CD14-positive monocyte (primary cell): ENCODE measurements around the gene MEOX2. TPM values are rescaled to one million over a fixed set of nuclear protein-coding genes. Genes with fewer than 3 reads are reported as not detected.

Experiments
- DNase-seq, 3 donors: peaks; one replicate each; pipeline ENCODE4 v3.0.0-alpha.2; 2011 to 2022
- H2AFZ ChIP-seq: 2 replicates; pipeline ENCODE4 v1.6.0; 2012; ENCODE audit warnings: mild to moderate bottlenecking, low read depth, low read length, inconsistent platforms; ENCODE audit not compliant: insufficient read depth, poor library complexity, severe bottlenecking
- H3K27ac ChIP-seq, 2 donors: 1 replicate in 1 of 2; 2 replicates in 1 of 2; pipeline ENCODE4 v1.5.1; 2012 to 2013; ENCODE audit warnings: low read length in 2 of 2, control low read depth in 1 of 2, inconsistent platforms in 1 of 2, low read depth in 1 of 2, mild to moderate bottlenecking in 1 of 2
- H3K27me3 ChIP-seq, 2 donors: one replicate each; pipeline versions ENCODE4 v1.6.0 to v1.6.1; 2011 to 2013; ENCODE audit warnings: low read length in 2 of 2; ENCODE audit not compliant: control insufficient read depth in 2 of 2, insufficient read depth in 2 of 2
- H3K36me3 ChIP-seq, 2 donors: replicated peaks in 1 of 2; 1 replicate in 1 of 2; 2 replicates in 1 of 2; pipeline versions ENCODE4 v1.5.1 to v1.6.1; 2012 to 2013; ENCODE audit warnings: low read length in 2 of 2, control low read depth in 1 of 2, inconsistent platforms in 1 of 2, mild to moderate bottlenecking in 1 of 2; ENCODE audit not compliant: insufficient read depth in 2 of 2, control insufficient read depth in 1 of 2
- H3K4me1 ChIP-seq, 2 donors: 1 replicate in 1 of 2; 2 replicates in 1 of 2; pipeline versions ENCODE4 v1.5.1 to v1.6.1; 2012 to 2013; ENCODE audit warnings: low read length in 2 of 2, control low read depth in 1 of 2, inconsistent platforms in 1 of 2, mild to moderate bottlenecking in 1 of 2, moderate library complexity in 1 of 2; ENCODE audit not compliant: insufficient read depth in 2 of 2, control insufficient read depth in 1 of 2
- H3K4me2 ChIP-seq: replicated peaks from 2 replicates; pipeline ENCODE3; 2012; ENCODE audit warnings: low read length, moderate library complexity, mild to moderate bottlenecking; ENCODE audit not compliant: poor library complexity, severe bottlenecking; ENCODE audit errors: extremely low read depth
- H3K4me3 ChIP-seq, 3 experiments: fragments of 200-600 bp in 1 of 3; sonication (generic) in 1 of 3; replicated peaks in 1 of 3; 1 replicate in 2 of 3; 2 replicates in 1 of 3; pipeline ENCODE4 v1.5.1; 2011 to 2013; ENCODE audit warnings: low read length in 3 of 3, mild to moderate bottlenecking in 3 of 3, control low read depth in 2 of 3, low read depth in 2 of 3, inconsistent platforms in 1 of 3, moderate library complexity in 1 of 3
- H3K79me2 ChIP-seq: 2 replicates; pipeline ENCODE4 v1.6.0; 2012; ENCODE audit warnings: mild to moderate bottlenecking, control low read depth, inconsistent platforms, low read length, moderate library complexity; ENCODE audit not compliant: insufficient read depth
- H3K9ac ChIP-seq: 2 replicates; pipeline ENCODE4 v1.6.0; 2017; ENCODE audit warnings: low read length, mild to moderate bottlenecking; ENCODE audit not compliant: insufficient read depth, poor library complexity, severe bottlenecking
- H3K9me3 ChIP-seq, 2 donors: replicated peaks in 1 of 2; 1 replicate in 1 of 2; 2 replicates in 1 of 2; pipeline versions ENCODE4 v1.5.1 to v1.6.1; 2012 to 2013; ENCODE audit warnings: low read length in 2 of 2, control low read depth in 1 of 2; ENCODE audit not compliant: control insufficient read depth in 1 of 2, insufficient read depth in 1 of 2
- H4K20me1 ChIP-seq: 2 replicates; pipeline ENCODE4 v1.6.0; 2012; ENCODE audit warnings: mild to moderate bottlenecking, low read length, control low read depth, moderate library complexity; ENCODE audit not compliant: insufficient read depth
- H3K27ac Mint-ChIP-seq, 7 donors: one replicate each; pipeline ENCODE4 v1.8.0; 2020; ENCODE audit warnings: mild to moderate bottlenecking in 7 of 7, mixed read lengths in 7 of 7, moderate library complexity in 6 of 7, inconsistent platforms in 2 of 7
- H3K27me3 Mint-ChIP-seq, 3 donors: one replicate each; pipeline ENCODE4 v1.8.0; 2021 to 2022; ENCODE audit warnings: low read depth in 3 of 3, mild to moderate bottlenecking in 3 of 3, mixed read lengths in 3 of 3, moderate library complexity in 3 of 3, inconsistent platforms in 1 of 3
- H3K36me3 Mint-ChIP-seq, 2 donors: one replicate each; pipeline ENCODE4 v1.8.0; 2020; ENCODE audit warnings: mixed read lengths in 2 of 2, inconsistent platforms in 1 of 2, mild to moderate bottlenecking in 1 of 2
- H3K4me1 Mint-ChIP-seq: one replicate; pipeline ENCODE4 v1.8.0; 2020; ENCODE audit warnings: mild to moderate bottlenecking, mixed read lengths
- H3K4me3 Mint-ChIP-seq, 2 donors: one replicate each; pipeline ENCODE4 v1.8.0; 2020; ENCODE audit warnings: mild to moderate bottlenecking in 2 of 2, mixed read lengths in 2 of 2, moderate library complexity in 1 of 2
- H3K9me3 Mint-ChIP-seq, 7 donors: one replicate each; pipeline ENCODE4 v1.8.0; 2020 to 2022; ENCODE audit warnings: mixed read lengths in 7 of 7, mild to moderate bottlenecking in 6 of 7, moderate library complexity in 6 of 7, inconsistent platforms in 2 of 7
- CTCF ChIP-seq: fragments of 200-600 bp; IDR thresholded peaks from one replicate; pipeline ENCODE4 v1.8.0; 2022; ENCODE audit warnings: antibody characterized with exemption, mild to moderate bottlenecking
- WGBS: methylation state at CpG from one replicate; pipeline ENCODE4 v1.1.5; 2013; ENCODE audit warnings: missing lambda C conversion rate; ENCODE audit not compliant: insufficient coverage; 5-methylcytosine and 5-hydroxymethylcytosine counted together
- intact Hi-C, 2 donors: fragments of 100-400 bp; cut with micrococcal nuclease; formaldehyde crosslinking; loops; one replicate each; pipeline versions ENCODE4 v1.15.0 to v1.15.1; 2023
- polyA minus RNA-seq: library from RNA; depleted of rRNA, polyadenylated mRNA; stranded (reverse); fragments of >200 nt; gene quantifications from 2 replicates; pipeline ENCODE4 v1.2.3, GENCODE V29; 2012
- polyA plus RNA-seq, 3 donors: library from polyadenylated mRNA; depleted of rRNA in 1 of 3; unstranded in 2 of 3; stranded (reverse) in 1 of 3; fragments of 300-500 nt in 2 of 3; fragments of >200 nt in 1 of 3; fragmentation: Illumina TruSeq in 2 of 3; gene quantifications; 1 replicate in 2 of 3; 2 replicates in 1 of 3; pipeline ENCODE4 v1.2.3, GENCODE V29; 2012 to 2021
- total RNA-seq, 12 experiments: library from RNA in 1 of 12; stranded (reverse) in 1 of 12; fragments of 120-200 nt in 1 of 12; gene quantifications; one replicate each; pipeline ENCODE4 v1.2.4 and lab custom pipeline; 2013 to 2026; ENCODE audit warnings: mixed read lengths in 6 of 12, inconsistent platforms in 1 of 12

The MEOX2 gene
- not detected for total RNA-seq (2013)
- polyA plus RNA-seq (not detected), polyA minus RNA-seq (not detected in 2 replicates), total RNA-seq (lab: John Stamatoyannopoulos, UW) (0 to 1.4 (median 0) reads per million in 11 experiments)

GRCh38 chr7:15686295-15686956, at the start of gene MEOX2:
Gene MEOX2 (minus strand): TSS chr7:15686683. CDS start chr7:15686402, 281 bp downstream.
- Histone ChIP-seq H2AFZ (no peak within 1 kb of the TSS), H3K4me1 (no peaks in the 10 kb centered on the region), H3K9me3 (peaks cover 0 to 24% of the 10 kb centered on the region in 2 donors), H3K4me3 (no peak within 1 kb of the TSS), H3K4me2 (no peak within 1 kb of the TSS), H3K79me2 (no peaks in the 10 kb centered on the region), H3K27ac (no peak within 1 kb of the TSS), H3K27me3 (peaks cover 44 to 66% of the 10 kb centered on the region in 2 donors), H3K36me3 (no peaks in the 10 kb centered on the region), H3K9ac (no peak within 1 kb of the TSS), H4K20me1 (no peaks in the 10 kb centered on the region)
- WGBS = 1% methylated on average over 26 of the region's 32 CpGs
- Mint-ChIP-seq H3K36me3 (peaks cover 0 to 2% of the 10 kb centered on the region in 2 donors), H3K9me3 (peaks cover 0 to 19% (median 3%) of the 10 kb centered on the region in 7 donors), H3K4me3 (peak within 1 kb of the TSS in 1 of 2 donors; percentile 90), H3K4me1 (peaks cover 9% of the 10 kb centered on the region), H3K27me3 (peaks cover 48 to 52% (median 51%) of the 10 kb centered on the region in 3 donors), H3K27ac (no peak within 1 kb of the TSS)
- TF ChIP-seq CTCF = no peak
- no peak for DNase-seq
- intact Hi-C loops = no loop called here

- no peak overlapping the region for H3K27ac ChIP-seq
- no peaks in the 10 kb centered on the region for H3K36me3 Mint-ChIP-seq
- intact Hi-C loops = no loop called here
- H3K36me3 ChIP-seq = no peaks in the 10 kb centered on the region
- H3K4me3 Mint-ChIP-seq = no peak overlapping the region
- no peaks in the 10 kb centered on the region for H3K79me2 ChIP-seq
- H3K27me3 Mint-ChIP-seq = no peaks in the 10 kb centered on the region
- no peaks in the 10 kb centered on the region for H3K27me3 ChIP-seq
- peaks cover 0 to 9% (median 0%) of the 10 kb centered on the region in 7 donors for H3K9me3 Mint-ChIP-seq
- no peak overlapping the region for H2AFZ ChIP-seq
- no peak overlapping the region for H3K27ac Mint-ChIP-seq
- TF ChIP-seq CTCF = no peak
- no peak overlapping the region for H3K4me2 ChIP-seq
- no peak overlapping the region for H3K9ac ChIP-seq
- no peaks in the 10 kb centered on the region for H4K20me1 ChIP-seq
- no peaks in the 10 kb centered on the region for H3K4me1 ChIP-seq
- H3K9me3 ChIP-seq = no peaks in the 10 kb centered on the region
- H3K4me3 ChIP-seq = no peak overlapping the region
- H3K4me1 Mint-ChIP-seq = no peaks in the 10 kb centered on the region
- DNase-seq = no peak
Measured at GRCh38 chr7:15729746-15730145, 43.3 kb upstream of the MEOX2 start.
